A673 (cell line): ENCODE data around the gene CDC42BPB. TPM values are rescaled to one million over a fixed set of nuclear protein-coding genes. Genes with fewer than 3 reads are reported as not detected.
A peak's percentile ranks its signal among the peaks of the same experiment; 100 is the strongest.

Source experiments
- BruUV-seq: library from RNA; stranded (reverse); fragments of 400-500 nt; replicated peaks from 2 replicates; lab custom pipeline; 2021; lab: Mats Ljungman, UMichigan
- CTCF ChIA-PET: fragments of 300-600 bp; sonication (Branson Sonifier 250); formaldehyde crosslinking; loops from one replicate; lab custom pipeline; 2022; ENCODE audit warnings: antibody characterized with exemption; lab: Charles Lee
- POLR2A ChIA-PET: fragments of 300-600 bp; sonication (Branson Sonifier 250); formaldehyde crosslinking; loops from one replicate; lab custom pipeline; 2022; ENCODE audit warnings: antibody characterized with exemption; ENCODE audit not compliant: low non-redundant PET; lab: Charles Lee
- DNase-seq: peaks from one replicate; pipeline ENCODE4 v3.0.0-alpha.2; 2015; ENCODE audit warnings: low spot score
- H3K27ac ChIP-seq: fragments of 200-600 bp; sonication (generic); 2 replicates; pipeline ENCODE4 v1.5.1; 2016; ENCODE audit warnings: mixed run types, low read depth, mild to moderate bottlenecking, mixed read lengths, antibody characterized with exemption, low read length; ENCODE audit not compliant: poor library complexity, severe bottlenecking
- H3K27me3 ChIP-seq: fragments of 200-600 bp; sonication (generic); replicated peaks from 2 replicates; pipeline ENCODE4 v1.6.1; 2017; ENCODE audit warnings: mixed run types, low read depth, mild to moderate bottlenecking, mixed read lengths, antibody characterized with exemption, low read length; ENCODE audit not compliant: insufficient read depth, poor library complexity
- H3K36me3 ChIP-seq: fragments of 200-600 bp; sonication (generic); 2 replicates; pipeline ENCODE4 v1.6.1; 2016; ENCODE audit warnings: mixed run types, mild to moderate bottlenecking, mixed read lengths, antibody characterized with exemption, low read length; ENCODE audit not compliant: insufficient read depth, poor library complexity, severe bottlenecking
- H3K4me1 ChIP-seq: fragments of 200-600 bp; sonication (generic); 2 replicates; pipeline ENCODE4 v1.6.1; 2017; ENCODE audit warnings: mixed run types, mild to moderate bottlenecking, mixed read lengths, antibody characterized with exemption, low read length; ENCODE audit not compliant: insufficient read depth, poor library complexity, severe bottlenecking
- H3K4me3 ChIP-seq: fragments of 200-600 bp; sonication (generic); 2 replicates; pipeline ENCODE4 v1.5.1; 2016; ENCODE audit warnings: low read depth, mixed run types, mild to moderate bottlenecking, mixed read lengths, low read length; ENCODE audit not compliant: poor library complexity, severe bottlenecking
- H3K9me3 ChIP-seq: fragments of 200-600 bp; sonication (generic); 2 replicates; pipeline ENCODE4 v1.6.1; 2016; ENCODE audit warnings: mixed run types, low read depth, mild to moderate bottlenecking, mixed read lengths, antibody characterized with exemption, low read length; ENCODE audit not compliant: poor library complexity, severe bottlenecking
- EZH2 ChIP-seq: fragments of 200-600 bp; sonication (generic); IDR thresholded peaks from 2 replicates; pipeline ENCODE4 v1.6.1; 2017; ENCODE audit warnings: borderline replicate concordance, low read depth, mild to moderate bottlenecking, mixed read lengths, antibody characterized with exemption, low read length; ENCODE audit not compliant: poor library complexity, severe bottlenecking
- intact Hi-C: fragments of 100-400 bp; cut with micrococcal nuclease; formaldehyde crosslinking; loops from one replicate; pipeline ENCODE4 v1.10.0; 2022; ENCODE audit not compliant: unreplicated experiment
- total RNA-seq: library from RNA; stranded (reverse); gene quantifications from 2 replicates; pipeline ENCODE4 v1.2.3, GENCODE V29; 2021
- TF ChIP-seq, protein P1 (sequence below): fragments of 300-800, 200-600 bp; sonication (generic); conservative IDR thresholded peaks from 2 replicates; pipeline ENCODE4 v1.5.1; 2017; ENCODE audit warnings: low read depth, mild to moderate bottlenecking, antibody characterized with exemption, low read length, moderate library complexity, mixed read lengths

CDC42BPB gene
- total RNA-seq, 1 experiment from 2014 or later: 103 TPM

DNA sequence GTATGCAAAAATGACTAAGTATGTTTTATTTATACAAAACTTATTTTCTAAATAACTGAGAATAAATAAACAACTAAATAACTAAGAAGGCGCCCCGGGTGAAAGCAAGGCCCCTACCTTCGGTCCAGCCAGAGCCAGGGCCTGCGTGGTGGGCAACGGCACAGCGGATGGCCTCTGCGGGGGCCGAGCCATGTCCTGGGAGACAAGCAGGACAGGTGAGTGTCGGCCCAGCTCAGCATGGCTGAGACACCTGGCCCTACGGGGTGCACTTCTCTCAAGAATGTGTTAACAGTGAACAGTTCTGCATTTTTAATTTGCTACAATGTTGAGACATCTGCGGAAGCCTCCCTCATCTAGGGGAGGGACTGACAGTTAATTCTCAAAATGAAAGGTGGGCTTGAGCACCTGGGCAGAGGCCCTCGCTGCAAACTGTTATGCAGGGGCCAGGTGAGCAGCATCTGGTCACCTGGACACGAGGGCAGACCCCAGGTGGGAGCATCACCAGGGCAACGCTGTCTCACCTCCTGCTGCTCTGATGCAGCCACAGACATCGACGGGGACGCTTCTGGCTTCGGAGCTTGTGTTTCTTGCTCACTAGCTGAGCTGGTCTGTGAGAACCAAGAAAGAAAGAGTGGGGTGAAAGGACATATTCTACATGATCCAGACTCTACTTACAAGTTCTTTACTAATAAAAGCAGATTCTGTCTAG is 103.1 kb downstream of the CDC42BPB start:
- no TSS peak for BruUV-seq
- H3K27ac ChIP-seq: no peak overlapping the region
- ChIA-PET POLR2A (no interaction called here), CTCF (no interaction called here)
- peaks cover 11% of the 10 kb centered on the region for H3K4me1 ChIP-seq
- peaks cover 59% of the 10 kb centered on the region for H3K36me3 ChIP-seq
- intact Hi-C loops: no loop called here
- TF ChIP-seq, protein P1, sequence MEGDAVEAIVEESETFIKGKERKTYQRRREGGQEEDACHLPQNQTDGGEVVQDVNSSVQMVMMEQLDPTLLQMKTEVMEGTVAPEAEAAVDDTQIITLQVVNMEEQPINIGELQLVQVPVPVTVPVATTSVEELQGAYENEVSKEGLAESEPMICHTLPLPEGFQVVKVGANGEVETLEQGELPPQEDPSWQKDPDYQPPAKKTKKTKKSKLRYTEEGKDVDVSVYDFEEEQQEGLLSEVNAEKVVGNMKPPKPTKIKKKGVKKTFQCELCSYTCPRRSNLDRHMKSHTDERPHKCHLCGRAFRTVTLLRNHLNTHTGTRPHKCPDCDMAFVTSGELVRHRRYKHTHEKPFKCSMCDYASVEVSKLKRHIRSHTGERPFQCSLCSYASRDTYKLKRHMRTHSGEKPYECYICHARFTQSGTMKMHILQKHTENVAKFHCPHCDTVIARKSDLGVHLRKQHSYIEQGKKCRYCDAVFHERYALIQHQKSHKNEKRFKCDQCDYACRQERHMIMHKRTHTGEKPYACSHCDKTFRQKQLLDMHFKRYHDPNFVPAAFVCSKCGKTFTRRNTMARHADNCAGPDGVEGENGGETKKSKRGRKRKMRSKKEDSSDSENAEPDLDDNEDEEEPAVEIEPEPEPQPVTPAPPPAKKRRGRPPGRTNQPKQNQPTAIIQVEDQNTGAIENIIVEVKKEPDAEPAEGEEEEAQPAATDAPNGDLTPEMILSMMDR: no peak
- TF ChIP-seq EZH2: no peak
- H3K27me3 ChIP-seq: no peaks in the 10 kb centered on the region
- no peak overlapping the region for H3K4me3 ChIP-seq
- DNase-seq: no peak
- no peaks in the 10 kb centered on the region for H3K9me3 ChIP-seq

DNA sequence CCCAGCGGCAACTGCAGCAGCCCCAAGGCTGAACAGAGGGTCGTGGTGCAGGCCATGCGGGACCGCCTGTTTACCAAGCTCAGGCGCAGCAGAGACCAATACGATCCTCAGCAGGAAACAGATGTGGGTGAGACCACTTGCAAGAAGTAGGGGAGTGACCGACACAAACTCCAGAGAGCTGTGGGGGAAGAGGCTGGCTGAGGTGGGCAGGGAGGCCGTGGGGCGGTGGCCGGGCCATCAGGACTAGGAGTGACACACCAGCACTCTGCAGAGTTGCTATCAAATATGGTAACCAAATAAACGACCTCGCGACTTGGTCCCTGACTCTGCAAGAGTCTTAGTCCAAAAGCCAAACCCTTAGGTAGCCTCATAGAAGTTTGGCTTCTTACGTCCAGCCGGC is 104.2 kb downstream of the CDC42BPB start:
- no peaks in the 10 kb centered on the region for H3K27me3 ChIP-seq
- no peaks in the 10 kb centered on the region for H3K9me3 ChIP-seq
- TF ChIP-seq, protein P1: no peak
- TF ChIP-seq EZH2: no peak
- BruUV-seq: no TSS peak
- ChIA-PET CTCF (interaction anchor here (0.6 kb wide), 1 partner anchor 620 kb away, joined by 3 read pairs; no protein-coding TSS in a partner anchor), POLR2A (no interaction called here)
- intact Hi-C loops: no loop called here
- peak overlapping the region; percentile 61 for H3K27ac ChIP-seq
- DNase-seq: no peak
- peaks cover 11% of the 10 kb centered on the region for H3K4me1 ChIP-seq
- no peak overlapping the region for H3K4me3 ChIP-seq
- H3K36me3 ChIP-seq: peaks cover 59% of the 10 kb centered on the region

DNA sequence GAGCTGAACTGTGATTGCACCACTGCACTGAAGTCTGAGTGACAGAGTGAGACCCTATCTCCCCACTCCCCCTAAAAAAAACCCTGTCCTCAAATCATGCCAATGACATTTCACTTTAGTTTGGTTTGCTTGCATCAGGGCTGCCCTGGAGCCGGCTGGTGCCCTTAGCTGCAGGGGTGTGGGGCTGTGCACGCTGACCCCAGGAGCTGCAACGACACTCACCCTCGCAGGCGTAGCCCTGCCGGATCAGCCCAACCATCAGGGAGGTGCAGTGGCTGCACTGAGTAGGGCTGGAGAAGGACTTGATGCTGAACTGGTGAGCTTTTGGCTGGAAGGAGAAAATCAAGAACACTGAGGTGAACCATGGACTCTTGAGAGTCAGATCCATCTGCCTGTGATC is 105.1 kb downstream of the CDC42BPB start:
- no peak overlapping the region for H3K4me3 ChIP-seq
- H3K9me3 ChIP-seq: no peaks in the 10 kb centered on the region
- TF ChIP-seq, protein P1: no peak
- no peak for TF ChIP-seq EZH2
- no peak for DNase-seq
- peaks cover 56% of the 10 kb centered on the region for H3K36me3 ChIP-seq
- intact Hi-C loops: no loop called here
- CTCF ChIA-PET: interaction anchor here (0.7 kb wide), 1 partner anchor 48 kb away, joined by 3 read pairs; no protein-coding TSS in a partner anchor
- POLR2A ChIA-PET: no interaction called here
- peaks cover 11% of the 10 kb centered on the region for H3K4me1 ChIP-seq
- no peaks in the 10 kb centered on the region for H3K27me3 ChIP-seq
- H3K27ac ChIP-seq: peak overlapping the region; percentile 61
- BruUV-seq: no TSS peak
